GM12801 (cell line): ENCODE measurements around the gene ZNF207.

Source experiments
- CTCF ChIP-seq: IDR thresholded peaks from one replicate; pipeline ENCODE4 v1.5.1; 2011; ENCODE audit warnings: control low read depth; ENCODE audit not compliant: insufficient read length; ENCODE audit errors: extremely low read depth

The ZNF207 gene

DNA sequence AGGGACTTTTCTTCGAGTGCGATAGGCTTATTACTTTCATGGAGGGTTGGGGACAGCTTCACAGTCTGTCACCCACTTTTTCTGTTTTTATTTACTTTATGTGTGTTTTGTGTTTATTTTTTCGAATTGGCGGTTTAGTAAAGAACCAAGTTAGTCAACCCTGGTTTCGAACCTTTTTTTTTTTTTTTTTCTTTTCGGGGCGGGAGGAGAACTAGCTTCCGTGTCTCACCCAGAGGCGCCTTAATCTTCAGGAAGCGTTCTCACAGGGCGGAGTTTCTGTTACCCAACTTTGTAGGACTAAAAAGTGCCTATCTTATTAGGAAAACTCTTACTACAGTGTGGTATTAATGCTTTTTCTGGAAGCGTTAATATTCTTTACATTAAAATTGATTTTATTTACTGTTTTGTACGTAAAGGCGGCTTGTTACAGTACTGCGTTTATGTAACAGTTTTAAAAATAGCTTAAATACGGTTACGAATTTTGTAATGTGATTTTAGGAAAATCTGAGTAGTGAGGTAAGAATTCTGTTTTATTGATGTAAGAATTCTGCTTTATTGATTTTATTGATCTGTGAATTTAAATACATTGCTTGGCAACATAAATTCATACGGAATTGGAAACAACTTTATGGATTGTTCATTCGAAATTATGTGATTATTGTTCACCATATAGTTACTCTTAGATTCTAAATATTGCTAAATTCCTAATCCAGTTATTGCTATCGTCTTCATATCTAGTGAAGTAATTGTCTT is 885 bp downstream of the ZNF207 start:
- no peak for TF ChIP-seq CTCF

DNA sequence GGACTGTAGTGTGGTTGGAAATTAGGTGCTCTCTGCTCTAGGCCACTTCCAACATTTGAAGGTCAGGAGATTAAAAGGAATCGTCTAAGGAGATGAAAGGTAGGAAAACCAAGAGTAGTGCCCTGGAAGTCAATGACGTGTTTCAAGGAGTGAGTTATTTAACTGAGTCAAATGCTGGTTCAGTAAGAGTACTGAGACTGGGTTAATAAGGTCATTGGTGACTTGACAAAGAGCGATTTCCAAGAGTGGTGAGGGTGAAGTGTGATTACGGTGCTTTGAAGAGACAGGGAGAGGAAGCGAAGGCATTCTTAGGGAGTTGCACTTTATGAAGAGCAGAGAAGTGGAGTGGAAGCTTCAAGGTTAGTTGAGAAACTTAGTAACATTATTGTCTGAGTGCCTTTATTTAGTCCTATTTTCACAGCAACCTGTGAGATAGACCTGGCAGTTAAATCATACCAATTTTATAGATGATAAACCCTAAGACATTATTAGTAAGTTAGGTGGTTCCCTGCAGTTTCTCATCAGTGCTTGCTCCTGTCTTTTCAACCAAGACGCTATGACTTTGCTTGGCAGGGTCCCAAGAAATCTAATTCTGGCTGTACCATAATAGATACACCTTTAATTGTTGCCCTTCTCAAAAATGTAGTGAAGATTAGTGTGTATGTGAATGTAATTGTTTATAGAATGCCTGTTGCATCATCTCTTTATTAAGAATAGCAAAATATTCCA is 5.9 kb downstream of the ZNF207 start:
- no peak for TF ChIP-seq CTCF

GRCh38 chr17:32356378-32356743 is 6.4 kb downstream of the ZNF207 start:
- TF ChIP-seq CTCF = no peak

GRCh38 chr17:32356750-32357149 is 6.8 kb downstream of the ZNF207 start:
- no peak for TF ChIP-seq CTCF

GRCh38 chr17:32357615-32358014 is 7.7 kb downstream of the ZNF207 start:
- TF ChIP-seq CTCF = no peak

GRCh38 chr17:32361270-32361669 is 11.3 kb downstream of the ZNF207 start:
- TF ChIP-seq CTCF = no peak

GRCh38 chr17:32370426-32370825 is 20.5 kb downstream of the ZNF207 start:
- no peak for TF ChIP-seq CTCF
